Parathyroid adenoma (tissue), 2 donors: ENCODE data around the gene PPP6R1.

ENCODE experiments used
- H2AFZ ChIP-seq: fragments of 300-600 bp; sonication (generic); one replicate; pipeline ENCODE4 v1.7.0; 2017; ENCODE audit warnings: antibody characterized with exemption, mild to moderate bottlenecking
- H3K27ac ChIP-seq: fragments of 300-600 bp; sonication (generic); one replicate; pipeline ENCODE4 v1.7.0; 2017
- H3K27me3 ChIP-seq: fragments of 300-600 bp; sonication (generic); one replicate; pipeline ENCODE4 v1.7.0; 2017; ENCODE audit warnings: low read length; ENCODE audit not compliant: control insufficient read depth, insufficient read depth
- H3K36me3 ChIP-seq: fragments of 300-600 bp; sonication (generic); one replicate; pipeline ENCODE4 v1.7.0; 2017; ENCODE audit warnings: low read length; ENCODE audit not compliant: control insufficient read depth, insufficient read depth
- H3K4me1 ChIP-seq: fragments of 300-600 bp; sonication (generic); one replicate; pipeline ENCODE4 v1.7.0; 2017; ENCODE audit warnings: control low read depth
- H3K4me2 ChIP-seq: fragments of 300-600 bp; sonication (generic); one replicate; pipeline ENCODE4 v1.7.0; 2017; ENCODE audit warnings: low read length
- H3K4me3 ChIP-seq: fragments of 300-600 bp; sonication (generic); one replicate; pipeline ENCODE4 v1.7.0; 2017; ENCODE audit warnings: low read depth, low read length
- H3K79me2 ChIP-seq: fragments of 300-600 bp; sonication (generic); one replicate; pipeline ENCODE4 v1.7.0; 2017; ENCODE audit warnings: control low read depth
- H3K9ac ChIP-seq: fragments of 300-600 bp; sonication (generic); one replicate; pipeline ENCODE4 v1.7.0; 2017; ENCODE audit warnings: mild to moderate bottlenecking
- H3K9me3 ChIP-seq: fragments of 300-600 bp; sonication (generic); one replicate; pipeline ENCODE4 v1.7.0; 2017; ENCODE audit warnings: low read length; ENCODE audit not compliant: control insufficient read depth
- CTCF ChIP-seq: fragments of 300-600 bp; sonication (generic); IDR thresholded peaks from one replicate; pipeline ENCODE4 v1.7.0; 2017; ENCODE audit warnings: antibody characterized with exemption, mild to moderate bottlenecking
- donor health status: primary hyperparathyroidism.

PPP6R1 gene

GRCh38 chr19:55229145-55229788 is 29.6 kb downstream of the PPP6R1 start:
- no peaks in the 10 kb centered on the region for H3K9me3 ChIP-seq
- H3K4me1 ChIP-seq: no peaks in the 10 kb centered on the region
- H3K4me3 ChIP-seq: no peak overlapping the region
- TF ChIP-seq CTCF: no peak
- no peak overlapping the region for H3K4me2 ChIP-seq
- H3K27me3 ChIP-seq: no peaks in the 10 kb centered on the region
- no peaks in the 10 kb centered on the region for H3K79me2 ChIP-seq
- no peaks in the 10 kb centered on the region for H3K36me3 ChIP-seq
- H2AFZ ChIP-seq: no peak overlapping the region
- no peak overlapping the region for H3K9ac ChIP-seq
- no peak overlapping the region for H3K27ac ChIP-seq

GRCh38 chr19:55228403-55229031 is 30.3 kb downstream of the PPP6R1 start, which contains the start of gene TMEM86B:
Gene TMEM86B (minus strand): TSS chr19:55228763. CDS start chr19:55228741, 22 bp downstream.
- no peak within 1 kb of the TSS for H3K4me3 ChIP-seq
- TF ChIP-seq CTCF: no peak
- no peak within 1 kb of the TSS for H3K4me2 ChIP-seq
- no peaks in the 10 kb centered on the region for H3K36me3 ChIP-seq
- H3K4me1 ChIP-seq: no peaks in the 10 kb centered on the region
- H3K27me3 ChIP-seq: no peaks in the 10 kb centered on the region
- H2AFZ ChIP-seq: no peak within 1 kb of the TSS
- no peaks in the 10 kb centered on the region for H3K9me3 ChIP-seq
- H3K79me2 ChIP-seq: no peaks in the 10 kb centered on the region
- no peak within 1 kb of the TSS for H3K9ac ChIP-seq
- H3K27ac ChIP-seq: no peak within 1 kb of the TSS

GRCh38 chr19:55228015-55228391 is 30.8 kb downstream of the PPP6R1 start:
- no peak overlapping the region for H3K4me3 ChIP-seq
- H3K79me2 ChIP-seq: no peaks in the 10 kb centered on the region
- no peak overlapping the region for H3K4me2 ChIP-seq
- H2AFZ ChIP-seq: no peak overlapping the region
- no peaks in the 10 kb centered on the region for H3K36me3 ChIP-seq
- H3K4me1 ChIP-seq: no peaks in the 10 kb centered on the region
- H3K9ac ChIP-seq: no peak overlapping the region
- H3K9me3 ChIP-seq: no peaks in the 10 kb centered on the region
- H3K27me3 ChIP-seq: no peaks in the 10 kb centered on the region
- H3K27ac ChIP-seq: no peak overlapping the region
- TF ChIP-seq CTCF: no peak

GRCh38 chr19:55227241-55228014 is 31.4 kb downstream of the PPP6R1 start:
- Histone ChIP-seq H3K9ac (no peak overlapping the region), H3K79me2 (no peaks in the 10 kb centered on the region), H3K27ac (no peak overlapping the region), H3K4me3 (no peak overlapping the region), H3K4me2 (no peak overlapping the region), H2AFZ (no peak overlapping the region), H3K4me1 (no peaks in the 10 kb centered on the region), H3K36me3 (no peaks in the 10 kb centered on the region), H3K27me3 (no peaks in the 10 kb centered on the region), H3K9me3 (no peaks in the 10 kb centered on the region)
- TF ChIP-seq CTCF: no peak
